GM23248 (cell line): ENCODE data around the gene C19orf33. TPM values are rescaled to one million over a fixed set of nuclear protein-coding genes. Genes with fewer than 3 reads are reported as not detected.

Source experiments
- DNase-seq: peaks from one replicate; pipeline ENCODE4 v3.0.0-alpha.2; 2015
- H2AFZ ChIP-seq: fragments of 200-600 bp; sonication (generic); 2 replicates; pipeline ENCODE4 v1.6.1; 2016; ENCODE audit warnings: antibody characterized with exemption
- H3F3A ChIP-seq: fragments of 200-600 bp; sonication (generic); 2 replicates; pipeline ENCODE4 v1.6.1; 2016; ENCODE audit warnings: mild to moderate bottlenecking, antibody characterized with exemption, mixed run types; ENCODE audit not compliant: insufficient read depth
- H3K27ac ChIP-seq: fragments of 200-600 bp; sonication (generic); 2 replicates; pipeline ENCODE4 v1.5.1; 2016; ENCODE audit warnings: mild to moderate bottlenecking
- H3K27me3 ChIP-seq: fragments of 200-600 bp; sonication (generic); replicated peaks from 2 replicates; pipeline ENCODE4 v1.6.1; 2016; ENCODE audit warnings: mild to moderate bottlenecking; ENCODE audit not compliant: insufficient read depth
- H3K36me3 ChIP-seq: fragments of 200-600 bp; sonication (generic); 2 replicates; pipeline ENCODE4 v1.6.1; 2016; ENCODE audit warnings: low read depth, mild to moderate bottlenecking
- H3K4me1 ChIP-seq: fragments of 200-600 bp; sonication (generic); 2 replicates; pipeline ENCODE4 v1.6.1; 2016; ENCODE audit warnings: mild to moderate bottlenecking; ENCODE audit not compliant: insufficient read depth
- H3K4me2 ChIP-seq: fragments of 200-600 bp; sonication (generic); one replicate; pipeline ENCODE4 v1.6.1; 2016; ENCODE audit warnings: mild to moderate bottlenecking; ENCODE audit not compliant: unreplicated experiment
- H3K4me3 ChIP-seq: fragments of 200-600 bp; sonication (generic); 2 replicates; pipeline ENCODE4 v1.5.1; 2016; ENCODE audit warnings: mild to moderate bottlenecking
- H3K79me2 ChIP-seq: fragments of 200-600 bp; sonication (generic); 2 replicates; pipeline ENCODE4 v1.6.1; 2016; ENCODE audit warnings: mild to moderate bottlenecking; ENCODE audit not compliant: insufficient read depth
- H3K9ac ChIP-seq: fragments of 200-600 bp; sonication (generic); 2 replicates; pipeline ENCODE4 v1.6.1; 2016; ENCODE audit warnings: mild to moderate bottlenecking
- H3K9me2 ChIP-seq: fragments of 200-600 bp; sonication (generic); 2 replicates; pipeline ENCODE4 v1.6.1; 2016; ENCODE audit warnings: mixed run types, mild to moderate bottlenecking, moderate library complexity; ENCODE audit not compliant: insufficient read depth
- H3K9me3 ChIP-seq: fragments of 200-600 bp; sonication (generic); one replicate; pipeline ENCODE4 v1.6.1; 2017; ENCODE audit warnings: low read depth
- H4K20me1 ChIP-seq: fragments of 200-600 bp; sonication (generic); 2 replicates; pipeline ENCODE4 v1.6.0; 2016; ENCODE audit not compliant: insufficient read depth
- EZH2 ChIP-seq: fragments of 200-600 bp; sonication (generic); IDR thresholded peaks from 2 replicates; pipeline ENCODE4 v1.6.1; 2018; ENCODE audit warnings: antibody characterized with exemption, mild to moderate bottlenecking; ENCODE audit not compliant: insufficient read depth, poor library complexity, severe bottlenecking
- EZH2phosphoT487 ChIP-seq: fragments of 200-600 bp; sonication (generic); IDR thresholded peaks from 2 replicates; pipeline ENCODE4 v1.6.1; 2018; ENCODE audit warnings: antibody characterized with exemption, moderate library complexity, mild to moderate bottlenecking, low read depth; ENCODE audit not compliant: insufficient read depth
- WGBS, 2 experiments: methylation state at CpG; one replicate each; pipeline ENCODE4 v1.1.6; 2015 to 2017; ENCODE audit warnings: low lambda C conversion rate in 2 of 2, low coverage in 1 of 2; ENCODE audit errors: missing lambda C conversion rate in 2 of 2; 5-methylcytosine and 5-hydroxymethylcytosine counted together
- in situ Hi-C: fragments of 300-500 bp; cut with MboI; formaldehyde crosslinking; loops from 2 replicates; pipeline ENCODE4 v1.15.0; 2020
- polyA plus RNA-seq: library from polyadenylated mRNA; unstranded; fragments of >200 nt; fragmentation: Nextera tagmentation; extraction: Ambion mirVana; gene quantifications from 2 replicates; pipeline ENCODE4 v1.2.1, GENCODE V29; 2016
- small RNA-seq: library from RNA; depleted of rRNA; stranded (forward); fragments of <200 nt; gene quantifications from one replicate; pipeline ENCODE3, GENCODE V24; 2014; ENCODE audit warnings: low read depth, low replicate concordance
- total RNA-seq: library from RNA; depleted of rRNA; stranded (reverse); fragments of >200 nt; shearing (Covaris generic); gene quantifications from 2 replicates; pipeline ENCODE4 v1.2.3, GENCODE V29; 2014; rRNA removed

The C19orf33 gene
- total and polyA plus RNA-seq, 2 experiments from 2014 or later: not detected

DNA sequence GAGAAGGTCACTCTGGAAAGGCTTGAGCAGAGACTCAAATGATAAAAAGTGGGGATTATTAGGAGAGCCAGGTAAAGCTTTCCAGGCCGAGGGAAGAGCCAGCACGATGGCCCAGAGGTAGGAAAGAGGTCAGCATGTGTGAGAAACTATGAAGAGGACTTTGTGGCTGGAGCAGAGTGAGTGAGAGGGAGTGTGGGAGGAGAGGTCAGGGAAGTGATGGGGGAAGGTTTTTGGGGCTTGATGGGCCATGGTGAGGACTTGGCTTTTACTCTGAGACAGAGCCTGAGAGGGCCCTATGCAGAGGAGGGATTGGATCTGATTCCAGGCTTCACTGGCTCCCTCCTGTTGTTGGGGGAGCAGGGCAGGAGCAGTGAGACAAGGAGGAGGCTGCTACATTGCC, 36.9 kb downstream of the C19orf33 start:
- H3K27ac ChIP-seq: no peak overlapping the region
- H3K4me1 ChIP-seq: no peaks in the 10 kb centered on the region
- H3K27me3 ChIP-seq: no peaks in the 10 kb centered on the region
- H3K4me3 ChIP-seq: no peak overlapping the region
- H3K9me3 ChIP-seq: no peaks in the 10 kb centered on the region
- H2AFZ ChIP-seq: no peak overlapping the region
- no peak overlapping the region for H3K4me2 ChIP-seq
- no peaks in the 10 kb centered on the region for H3K9me2 ChIP-seq
- H3K79me2 ChIP-seq: no peaks in the 10 kb centered on the region
- H3K36me3 ChIP-seq: no peaks in the 10 kb centered on the region
- no peak for DNase-seq
- in situ Hi-C loops: no loop called here
- no peak overlapping the region for H3K9ac ChIP-seq
- H3F3A ChIP-seq: no peaks in the 10 kb centered on the region
- TF ChIP-seq EZH2phosphoT487 (no peak), EZH2 (no peak)
- 83 to 93% methylated on average over 2 of the region's 2 CpGs for WGBS, 2 experiments
- no peaks in the 10 kb centered on the region for H4K20me1 ChIP-seq

DNA sequence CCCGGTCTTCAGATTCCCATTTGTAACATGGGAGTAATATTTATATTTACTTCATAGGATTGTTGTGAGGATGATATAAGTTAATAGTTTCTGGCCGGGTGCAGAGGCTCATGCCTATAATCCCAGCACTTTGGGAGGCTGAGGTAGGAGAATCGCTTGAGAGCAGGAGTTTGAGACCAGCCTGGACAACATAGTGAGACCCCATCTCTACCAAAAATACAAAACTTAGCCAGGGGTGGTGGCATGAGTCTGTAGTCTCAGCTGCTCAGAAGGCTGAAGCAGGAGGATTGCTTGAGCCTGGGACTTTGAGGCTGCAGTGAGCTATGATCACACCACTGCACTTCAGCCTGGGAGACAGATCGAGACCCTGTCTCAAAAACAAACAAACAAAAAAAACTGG, 42.8 kb downstream of the C19orf33 start:
- 70 to 85% methylated on average over 4 of the region's 4 CpGs for WGBS, 2 experiments
- Histone ChIP-seq H3K79me2 (no peaks in the 10 kb centered on the region), H3K9me3 (no peaks in the 10 kb centered on the region), H3K9ac (no peak overlapping the region), H3K4me1 (no peaks in the 10 kb centered on the region), H3F3A (no peaks in the 10 kb centered on the region), H3K27me3 (no peaks in the 10 kb centered on the region), H3K9me2 (no peaks in the 10 kb centered on the region), H4K20me1 (no peaks in the 10 kb centered on the region), H2AFZ (no peak overlapping the region), H3K36me3 (no peaks in the 10 kb centered on the region), H3K4me2 (no peak overlapping the region), H3K4me3 (no peak overlapping the region), H3K27ac (no peak overlapping the region)
- no peak for DNase-seq
- in situ Hi-C loops: no loop called here
- TF ChIP-seq EZH2 (no peak), EZH2phosphoT487 (no peak)

DNA sequence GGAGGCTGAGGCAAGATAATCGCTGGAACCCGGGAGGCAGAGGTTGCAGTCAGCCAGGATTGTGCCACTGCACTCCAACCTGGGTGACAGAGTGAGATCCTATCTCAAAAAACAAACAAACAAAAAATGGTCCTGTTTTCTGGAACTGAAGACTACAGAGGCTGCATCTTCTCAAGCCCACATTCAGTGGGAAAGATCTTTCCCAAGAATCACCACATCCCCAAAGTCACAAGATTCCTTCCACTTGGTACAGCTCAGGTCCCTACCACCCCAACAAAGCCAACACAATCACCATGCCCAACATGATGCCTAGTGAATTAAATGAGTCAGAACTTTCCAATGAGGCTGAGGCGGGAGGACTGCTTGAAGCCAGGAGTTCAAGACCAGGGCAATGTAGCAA, 46.8 kb downstream of the C19orf33 start:
- Histone ChIP-seq H3K4me3 (no peak overlapping the region), H3K79me2 (no peaks in the 10 kb centered on the region), H3K9ac (no peak overlapping the region), H3K36me3 (no peaks in the 10 kb centered on the region), H2AFZ (no peak overlapping the region), H4K20me1 (no peaks in the 10 kb centered on the region), H3K27ac (no peak overlapping the region), H3K9me2 (no peaks in the 10 kb centered on the region), H3K9me3 (no peaks in the 10 kb centered on the region), H3K4me2 (no peak overlapping the region), H3K27me3 (no peaks in the 10 kb centered on the region; the same call in 1 of the 2 replicates), H3F3A (no peaks in the 10 kb centered on the region), H3K4me1 (no peaks in the 10 kb centered on the region)
- WGBS, 2 experiments: 76 to 90% methylated on average over 3 of the region's 3 CpGs
- DNase-seq: no peak
- in situ Hi-C loops: no loop called here
- no peak for TF ChIP-seq EZH2phosphoT487
- TF ChIP-seq EZH2: no peak

DNA sequence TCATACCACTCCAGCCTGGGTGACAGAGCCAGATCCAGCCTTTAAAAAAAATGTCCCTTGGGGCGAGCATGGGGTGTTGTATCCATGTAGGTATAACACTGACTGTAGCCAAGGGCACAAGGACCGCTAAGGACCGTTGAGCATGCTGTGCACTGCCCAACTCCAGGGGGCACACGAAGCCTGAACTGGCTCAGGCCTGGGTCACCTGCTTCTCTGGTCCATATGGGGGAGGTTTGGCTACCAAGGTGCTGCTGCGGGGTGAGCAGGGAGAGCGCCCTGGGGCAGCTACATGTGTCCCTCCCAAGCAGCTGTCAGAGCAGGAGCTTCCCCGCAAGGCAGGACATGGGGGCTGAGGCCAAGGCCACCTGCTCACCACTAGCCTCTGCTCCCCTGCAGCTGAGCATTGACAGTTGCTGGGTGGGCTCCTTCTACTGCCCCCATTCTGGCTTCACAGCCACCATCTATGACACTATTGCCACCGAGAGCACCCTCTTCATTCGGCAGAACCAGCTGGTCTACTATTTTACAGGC, 47.9 kb downstream of the C19orf33 start:
- no peaks in the 10 kb centered on the region for H3F3A ChIP-seq
- WGBS, 2 experiments: 44 to 51% methylated on average over 9 of the region's 9 CpGs
- no peak for DNase-seq

DNA sequence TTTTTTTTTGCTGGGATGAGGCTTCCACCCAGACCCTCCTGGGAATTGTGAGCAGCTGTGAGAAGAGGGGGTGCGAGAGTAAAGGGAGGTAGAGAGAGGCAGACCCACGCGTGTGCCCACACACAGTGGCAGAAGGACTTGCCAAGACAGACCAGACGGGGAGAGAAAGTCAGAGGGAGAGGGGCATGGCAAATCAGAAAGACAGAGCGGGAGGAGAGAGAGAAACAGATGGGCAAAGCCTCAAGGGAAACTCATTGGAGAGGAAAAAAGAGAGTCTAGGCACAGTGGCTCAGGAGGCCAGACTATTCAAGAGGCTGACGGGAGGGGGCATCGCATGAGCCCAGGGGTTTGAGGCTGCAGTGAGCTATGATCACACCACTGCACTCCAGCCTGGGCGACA, 48.6 kb downstream of the C19orf33 start:
- Histone ChIP-seq H3K27ac (no peak overlapping the region), H3K79me2 (no peaks in the 10 kb centered on the region), H4K20me1 (no peaks in the 10 kb centered on the region), H3K36me3 (no peaks in the 10 kb centered on the region), H3K9me2 (no peaks in the 10 kb centered on the region), H3K9ac (no peak overlapping the region), H3K4me2 (no peak overlapping the region), H3K4me1 (no peaks in the 10 kb centered on the region), H3F3A (no peaks in the 10 kb centered on the region), H3K4me3 (no peak overlapping the region), H2AFZ (no peak overlapping the region), H3K9me3 (no peaks in the 10 kb centered on the region), H3K27me3 (no peaks in the 10 kb centered on the region; the same call in 1 of the 2 replicates)
- in situ Hi-C loops: no loop called here
- 42 to 44% methylated on average over 8 of the region's 8 CpGs for WGBS, 2 experiments
- DNase-seq: no peak
- TF ChIP-seq EZH2 (no peak), EZH2phosphoT487 (no peak)

More for the DNA sequence above, 47.9 kb downstream of the C19orf33 start:
- no peak overlapping the region for H3K9ac ChIP-seq
- H3K27ac ChIP-seq: no peak overlapping the region
- no peak overlapping the region for H3K4me2 ChIP-seq
- no peaks in the 10 kb centered on the region for H3K36me3 ChIP-seq
- no peaks in the 10 kb centered on the region; the same call in 1 of the 2 replicates for H3K27me3 ChIP-seq
- H3K4me1 ChIP-seq: no peaks in the 10 kb centered on the region
- H2AFZ ChIP-seq: no peak overlapping the region
- no peaks in the 10 kb centered on the region for H3K9me2 ChIP-seq
- H3K79me2 ChIP-seq: no peaks in the 10 kb centered on the region
- in situ Hi-C loops: no loop called here
- H4K20me1 ChIP-seq: no peaks in the 10 kb centered on the region
- H3K4me3 ChIP-seq: no peak overlapping the region
- TF ChIP-seq EZH2phosphoT487 (no peak), EZH2 (no peak)
- no peaks in the 10 kb centered on the region for H3K9me3 ChIP-seq

Small RNA genes lying within 50 kb of the gene (small RNA-seq; reads per million reads assigned to genes)
- gene RF00019: not detected

Other genes starting within 250 kb of the C19orf33 start
- gene DPF1, start 80.0 kb upstream of the C19orf33 start, total RNA-seq: 2.4 and 5.2 TPM in 2 replicates
- gene DPF1, start 80.0 kb upstream of the C19orf33 start, polyA plus RNA-seq: 1.5 and 2.3 TPM in 2 replicates
- gene PPP1R14A, start 47.9 kb upstream of the C19orf33 start, total RNA-seq: 0.65 TPM in 1 of 2 replicates, not detected in the other
- gene PPP1R14A, start 47.9 kb upstream of the C19orf33 start, polyA plus RNA-seq: 4.0 and 5.3 TPM in 2 replicates
- gene SPINT2, start 39.7 kb upstream of the C19orf33 start, total RNA-seq: 3.2 and 9.5 TPM in 2 replicates
- gene SPINT2, start 39.7 kb upstream of the C19orf33 start, polyA plus RNA-seq: 9.3 and 9.8 TPM in 2 replicates
- 143 and 162 TPM in 2 replicates for gene YIF1B, start 11.7 kb downstream of the C19orf33 start, total RNA-seq
- gene YIF1B, start 11.7 kb downstream of the C19orf33 start, polyA plus RNA-seq: 191 and 199 TPM in 2 replicates
- 12.1 and 13.7 TPM in 2 replicates for gene KCNK6, start 15.6 kb downstream of the C19orf33 start, total RNA-seq
- gene KCNK6, start 15.6 kb downstream of the C19orf33 start, polyA plus RNA-seq: 15.5 and 16.8 TPM in 2 replicates
- gene CATSPERG, start 31.6 kb downstream of the C19orf33 start, total RNA-seq: 0.63 TPM in 1 of 2 replicates, not detected in the other
- 0.53 and 1.1 TPM in 2 replicates for gene CATSPERG, start 31.6 kb downstream of the C19orf33 start, polyA plus RNA-seq
- 231 and 331 TPM in 2 replicates for gene PSMD8, start 70.3 kb downstream of the C19orf33 start, total RNA-seq
- gene PSMD8, start 70.3 kb downstream of the C19orf33 start, polyA plus RNA-seq: 292 and 305 TPM in 2 replicates
- 1.1 and 1.8 TPM in 2 replicates for gene GGN, start 83.8 kb downstream of the C19orf33 start, total RNA-seq
- 1.4 and 2.0 TPM in 2 replicates for gene GGN, start 83.8 kb downstream of the C19orf33 start, polyA plus RNA-seq
- 2.1 and 7.7 TPM in 2 replicates for gene SPRED3, start 84.4 kb downstream of the C19orf33 start, total RNA-seq
- gene SPRED3, start 84.4 kb downstream of the C19orf33 start, polyA plus RNA-seq: 1.8 and 1.9 TPM in 2 replicates
- 18.1 and 27.3 TPM in 2 replicates for gene FAM98C, start 98.8 kb downstream of the C19orf33 start, total RNA-seq
- 13.8 and 16.5 TPM in 2 replicates for gene FAM98C, start 98.8 kb downstream of the C19orf33 start, polyA plus RNA-seq
- not detected in 2 replicates for gene RASGRP4, start 122.0 kb downstream of the C19orf33 start, total RNA-seq
- not detected in 2 replicates for gene RASGRP4, start 122.0 kb downstream of the C19orf33 start, polyA plus RNA-seq
- gene RYR1, start 129.4 kb downstream of the C19orf33 start, total RNA-seq: under 0.01 and 0.13 TPM in 2 replicates
- gene RYR1, start 129.4 kb downstream of the C19orf33 start, polyA plus RNA-seq: 0.04 TPM in 1 of 2 replicates, not detected in the other